Stimulated activated CD8-positive, alpha-beta memory T cell treated with anti-CD3 and anti-CD28 coated beads, Interleukin-7, amount 100 ng/mL, for 4 hours (primary cell): Measurements from ENCODE around the gene PCP4.

ENCODE experiments used
- DNase-seq, 2 donors: peaks; one replicate each; pipeline ENCODE4 v3.0.0-alpha.2; 2020; ENCODE audit warnings: low read depth in 2 of 2

Gene PCP4

GRCh38 chr21:39867198-39867650, at the start of gene PCP4:
PCP4 (plus strand) TSS chr21:39867438; CDS start chr21:39867502, 64 bp downstream.
- DNase-seq: no peak

DNA sequence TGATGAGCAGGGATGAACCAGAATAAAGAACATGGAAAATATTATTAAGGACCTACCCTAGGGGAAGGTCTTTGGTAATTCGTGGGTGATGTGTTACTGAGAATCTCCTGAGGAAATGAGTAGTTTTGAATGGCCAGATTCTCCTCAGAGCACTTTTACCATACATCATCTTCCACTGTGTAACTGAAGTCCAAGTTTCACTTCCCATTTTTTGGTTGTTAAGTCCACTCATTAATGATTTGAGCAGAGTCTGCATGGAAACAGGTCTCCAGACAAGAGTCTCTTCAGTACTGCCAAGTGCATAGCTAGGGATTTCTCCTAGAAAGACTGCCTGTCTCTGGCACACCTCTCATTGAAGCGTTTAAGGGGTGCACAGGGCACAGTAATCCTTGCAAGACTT, 48.7 kb upstream of the PCP4 start:
- no peak for DNase-seq

GRCh38 chr21:39822042-39822441, 45.2 kb upstream of the PCP4 start:
- no peak for DNase-seq

DNA sequence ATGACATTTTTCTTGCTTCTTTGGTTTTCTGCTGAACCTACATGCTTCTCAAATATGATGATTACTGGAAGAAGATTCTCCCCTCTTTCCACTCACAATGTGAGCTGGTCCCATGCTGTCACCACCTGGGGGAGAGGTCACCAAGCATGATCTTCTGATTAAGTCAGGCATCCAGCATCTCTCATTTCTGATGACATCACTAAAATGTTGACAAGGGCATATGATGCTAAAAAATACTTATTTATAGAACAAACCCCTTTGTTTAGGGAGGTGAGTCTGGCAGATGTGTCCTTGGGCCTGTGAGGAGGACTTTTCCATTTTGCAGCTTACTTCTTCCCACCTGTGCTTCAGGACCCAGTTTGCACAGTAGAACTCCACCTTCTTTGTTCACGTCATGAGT, 42.0 kb upstream of the PCP4 start:
- no peak for DNase-seq

GRCh38 chr21:39834543-39834942, 32.7 kb upstream of the PCP4 start:
- DNase-seq: no peak

DNA sequence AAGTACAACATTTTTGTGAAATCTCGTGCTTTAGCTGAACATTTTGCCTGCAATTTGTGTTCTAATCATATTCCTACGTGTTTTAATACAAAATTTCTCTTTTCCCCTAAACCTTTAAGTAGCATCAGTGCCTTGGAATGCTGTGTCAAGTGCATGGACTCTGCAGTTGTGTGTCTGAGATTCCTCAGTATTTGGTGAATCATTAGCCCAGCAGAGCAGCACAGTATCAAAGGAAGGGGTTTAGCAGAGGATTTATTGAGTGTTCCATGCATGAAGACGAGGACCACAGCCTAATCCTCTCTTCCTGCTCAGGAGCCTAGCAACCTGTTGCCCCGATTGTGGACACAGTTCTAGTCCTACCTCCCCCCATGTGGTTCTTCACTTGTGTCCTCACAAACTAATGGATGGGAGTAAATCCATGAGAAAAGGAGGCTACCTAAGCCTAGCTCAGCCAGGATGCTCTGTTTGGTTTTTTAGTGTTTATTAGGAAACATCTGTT, 29.3 kb upstream of the PCP4 start:
- no peak for DNase-seq

DNA sequence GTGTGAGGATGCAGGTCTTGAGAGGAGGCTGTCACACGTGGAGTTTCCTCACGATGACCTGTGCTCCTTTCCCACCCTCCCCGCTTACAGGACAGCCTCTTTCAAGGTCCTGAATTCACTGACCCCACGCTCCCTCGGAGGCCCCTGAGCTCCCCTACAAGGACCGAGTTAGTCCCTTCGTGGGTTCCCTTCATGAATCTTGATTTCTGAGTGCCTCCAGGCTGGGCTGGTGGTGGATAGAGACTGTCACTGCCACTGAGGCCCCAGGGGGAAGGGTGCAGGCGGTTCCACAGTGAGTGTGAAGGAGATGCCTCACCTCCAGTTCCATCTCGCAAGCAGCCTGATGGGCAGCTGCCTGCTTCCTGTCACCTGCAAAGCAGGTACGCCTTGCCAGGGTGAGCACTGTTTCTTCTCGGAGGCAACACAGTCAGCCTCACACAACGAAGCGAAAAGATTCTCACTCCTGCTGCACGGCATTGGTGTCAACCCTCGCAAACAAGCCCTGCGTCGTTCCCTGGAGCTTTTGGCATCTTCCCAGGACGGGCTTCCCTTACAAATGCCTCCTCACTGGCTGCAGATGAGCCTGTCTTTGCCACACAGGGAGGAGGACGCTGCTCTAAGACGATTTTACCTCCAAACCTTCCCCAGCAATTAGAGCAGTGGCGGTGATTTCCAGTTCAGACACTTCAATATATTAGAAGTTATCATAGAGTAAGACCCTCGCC, 26.7 kb upstream of the PCP4 start:
- no peak for DNase-seq

DNA sequence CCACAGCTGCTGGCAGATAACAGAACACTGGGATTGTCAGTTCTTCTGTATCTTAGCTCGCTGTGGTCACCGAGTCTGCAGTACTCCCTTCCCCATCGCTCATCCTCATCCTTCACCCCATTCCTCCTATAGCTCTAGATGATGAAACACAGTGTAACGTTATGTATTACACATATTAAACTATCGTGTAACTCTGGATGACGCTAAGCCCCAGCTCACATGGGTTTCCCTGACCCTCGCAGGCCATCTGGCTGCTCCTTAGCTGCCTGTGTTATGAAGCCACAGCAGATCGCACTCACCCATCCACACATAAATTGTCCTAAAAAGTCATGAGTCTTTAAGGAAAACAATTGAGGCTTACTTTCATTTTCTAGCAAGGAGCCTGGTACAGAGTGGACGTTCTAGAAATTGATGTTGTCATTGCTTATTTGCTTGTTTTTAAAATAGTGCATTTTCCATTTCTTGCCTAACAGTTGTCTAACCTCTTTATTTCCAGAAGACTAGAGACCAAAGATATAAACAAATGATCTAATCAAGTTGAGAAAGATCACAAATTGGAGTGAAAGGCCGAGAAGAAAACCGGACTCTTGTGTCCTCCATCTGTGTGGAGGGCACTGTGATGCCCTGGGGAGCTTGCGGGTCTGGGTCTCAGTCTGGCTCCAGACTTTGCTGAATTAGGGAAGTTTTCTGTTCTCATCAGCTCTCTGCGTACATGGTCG, 24.3 kb upstream of the PCP4 start:
- DNase-seq: no peak

- DNase-seq: no peak
These were observed 23.8 kb upstream of the PCP4 start for GRCh38 chr21:39843483-39843882.

GRCh38 chr21:39843916-39844315, 23.3 kb upstream of the PCP4 start:
- DNase-seq: no peak

DNA sequence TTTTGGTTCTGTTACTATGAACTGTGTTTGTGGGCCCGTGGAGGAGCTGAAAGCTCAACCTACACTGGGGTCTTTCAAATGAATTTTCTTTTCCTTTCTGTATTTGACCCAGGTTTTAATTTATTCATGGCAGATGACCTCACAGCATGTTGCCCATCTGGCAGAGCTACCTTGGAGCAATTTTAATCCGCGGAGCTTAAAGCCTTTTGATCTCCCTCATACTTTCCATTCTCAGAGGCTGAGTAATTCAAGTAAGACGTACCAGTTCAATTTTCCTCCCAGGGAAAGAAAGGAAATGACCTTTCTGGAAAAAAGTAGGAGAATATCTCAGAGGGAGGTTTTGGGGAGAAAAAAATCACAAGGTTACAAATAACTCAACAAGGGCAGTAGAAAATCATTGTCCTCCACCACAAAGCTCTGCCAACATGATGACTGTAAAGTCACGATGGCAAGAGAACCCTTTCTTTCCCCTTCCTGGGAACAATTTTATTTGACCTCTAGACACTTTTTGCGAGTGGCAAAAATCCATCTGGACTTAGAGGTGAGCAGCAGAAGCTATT, 21.6 kb upstream of the PCP4 start:
- DNase-seq: no peak

GRCh38 chr21:39847877-39848276, 19.4 kb upstream of the PCP4 start:
- DNase-seq: no peak

DNA sequence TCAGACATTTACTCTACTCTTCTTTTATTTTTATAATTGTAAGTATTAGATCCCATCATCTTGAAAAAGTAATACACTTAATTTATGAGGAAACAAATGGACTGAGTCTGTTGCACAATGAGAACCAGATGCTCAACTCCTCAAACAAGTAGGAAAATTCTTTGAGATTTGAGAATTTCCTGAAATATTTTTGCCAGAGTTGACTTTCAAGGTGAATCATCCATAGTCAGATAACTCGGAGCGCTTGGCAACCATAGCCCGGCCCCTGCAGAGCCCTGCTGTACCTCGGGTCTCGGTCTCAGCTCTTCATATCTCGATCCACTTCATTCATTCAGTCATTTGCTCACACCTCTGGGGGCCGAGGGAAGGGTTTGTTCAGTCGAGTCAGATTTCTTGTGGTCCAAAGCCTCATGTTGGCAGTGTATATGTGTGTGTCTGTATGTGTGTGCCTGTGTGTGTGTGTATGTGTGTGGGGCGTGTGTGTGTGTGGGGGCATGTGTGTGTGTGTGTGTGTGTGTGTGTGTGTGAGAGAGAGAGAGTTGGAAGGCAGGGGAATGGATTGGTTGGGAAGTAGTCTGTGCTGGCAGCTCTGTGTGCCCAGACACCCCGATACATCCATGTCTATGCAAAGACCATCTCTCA, 18.1 kb upstream of the PCP4 start:
- DNase-seq: no peak

DNA sequence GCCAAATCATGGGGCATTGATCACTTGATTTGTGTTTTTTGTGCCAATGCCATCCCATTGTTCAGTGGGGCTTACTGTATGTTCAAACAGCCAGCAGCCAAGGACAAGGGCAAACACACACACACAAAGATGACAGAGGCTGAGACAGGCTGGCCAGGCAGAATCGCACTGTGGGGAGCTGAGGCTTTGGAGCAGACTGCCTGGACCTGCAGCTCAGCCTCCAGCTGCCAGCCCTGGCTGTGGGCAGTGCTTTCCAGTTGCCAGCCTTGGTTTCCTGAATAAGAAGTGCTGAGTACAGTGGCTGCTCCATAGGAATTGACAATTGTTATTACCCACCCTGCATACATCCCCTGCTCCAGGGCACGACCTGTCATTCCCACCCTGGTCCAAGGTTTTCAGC, 16.9 kb upstream of the PCP4 start:
- DNase-seq: no peak

DNA sequence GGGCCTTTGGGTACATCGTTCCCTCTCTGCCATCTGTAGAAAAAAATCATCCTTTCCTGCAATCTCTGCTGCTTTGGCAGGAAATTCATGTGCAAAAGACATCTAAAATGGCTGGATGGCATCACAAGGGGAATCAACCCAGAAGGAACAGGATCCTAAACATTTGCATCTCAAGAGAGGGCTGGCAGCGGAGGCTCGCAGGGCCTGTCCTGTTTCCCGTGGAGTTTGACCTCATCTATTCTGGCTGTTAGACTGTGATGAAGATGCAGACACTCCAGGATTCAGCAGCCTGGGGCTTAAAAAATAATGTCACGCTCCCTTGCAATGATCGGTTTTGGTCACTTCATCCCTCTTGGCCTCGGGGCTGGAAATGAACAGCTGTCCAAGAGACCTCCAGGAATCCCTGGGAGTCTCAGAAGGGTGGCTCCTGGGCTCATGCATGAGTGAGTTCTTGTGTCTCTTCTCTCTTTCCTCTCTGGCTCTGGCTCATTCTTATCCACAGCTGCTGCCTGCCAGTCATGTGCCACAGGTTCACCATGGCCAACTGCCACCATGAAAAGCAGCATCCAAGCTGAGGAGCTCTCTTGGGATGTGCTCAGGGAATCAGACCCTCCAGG, 16.1 kb upstream of the PCP4 start:
- DNase-seq: no peak

DNA sequence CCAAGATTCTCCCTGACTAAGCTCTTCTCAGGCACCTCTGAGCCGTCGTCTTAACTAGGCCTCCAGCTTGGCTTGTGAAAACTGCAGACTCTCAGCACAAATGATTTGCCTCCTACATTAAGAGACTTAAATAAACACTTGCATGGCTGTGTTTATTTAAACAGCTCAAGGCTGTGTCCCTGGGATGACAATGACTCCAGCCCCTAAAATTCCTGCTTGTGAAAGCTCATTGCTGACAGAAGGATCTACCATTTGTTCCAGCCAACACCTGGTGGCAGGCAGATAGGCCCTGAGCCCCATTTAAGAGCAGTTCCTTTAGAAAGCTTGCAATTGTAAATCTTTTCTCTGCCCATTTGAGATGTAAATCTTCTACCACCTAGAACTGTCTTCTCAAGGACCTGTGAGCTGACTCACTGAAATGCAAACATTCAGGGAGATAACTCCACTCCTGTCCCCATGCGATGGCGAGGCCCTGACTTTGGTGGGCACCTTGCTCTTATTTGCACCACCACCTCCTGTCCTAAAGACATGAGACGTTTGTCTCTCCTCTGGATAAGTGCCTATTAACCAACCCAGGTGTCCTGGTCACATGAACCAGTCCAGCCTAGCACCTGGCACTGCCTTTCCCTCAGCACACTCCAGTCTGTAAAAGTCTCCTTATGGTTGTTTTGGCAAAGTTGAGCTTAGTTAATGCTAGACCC, 15.1 kb upstream of the PCP4 start:
- DNase-seq: no peak

GRCh38 chr21:39852726-39853500, 14.3 kb upstream of the PCP4 start:
- DNase-seq: no peak

- DNase-seq: no peak
These were observed 12.7 kb upstream of the PCP4 start for GRCh38 chr21:39854572-39854971.

- no peak for DNase-seq
These were observed 11.6 kb upstream of the PCP4 start for GRCh38 chr21:39855595-39855994.

- no peak for DNase-seq
These were observed 6.6 kb upstream of the PCP4 start for GRCh38 chr21:39860600-39860999.

- DNase-seq: no peak
These were observed 4.1 kb upstream of the PCP4 start for GRCh38 chr21:39863111-39863510.
